ENCODE results near the gene OSBPL10.

DNA sequence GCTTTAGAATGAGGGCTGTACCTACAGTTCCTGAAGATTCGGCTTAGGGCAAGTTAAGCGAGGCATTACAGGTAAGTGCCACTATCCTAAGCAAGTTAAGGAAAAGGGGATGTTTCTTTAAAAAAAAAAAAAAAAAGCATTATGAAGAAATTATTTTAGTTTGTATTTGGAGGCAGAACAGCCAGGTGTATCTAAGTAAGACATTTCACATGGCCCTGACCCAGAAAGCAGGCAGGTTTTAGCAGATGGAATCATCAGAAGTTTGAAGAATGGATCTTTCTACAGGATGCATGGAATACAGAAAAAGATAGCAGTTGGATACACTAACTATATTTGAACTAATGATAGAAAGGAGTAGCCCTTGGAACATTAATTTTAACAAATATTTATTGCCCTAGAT is 105.6 kb downstream of the OSBPL10 start:
- no peak for TF ChIP-seq POLR2A (IDR thresholded peaks at IDR 0.05)
- TF ChIP-seq CTCF (IDR thresholded peaks at IDR 0.05) = no peak
